ENCODE measurements around the gene DMKN.

DMKN gene

GRCh38 chr19:35460608-35461007 is 52.8 kb downstream of the DMKN start:
- no peak for DNase-seq

DNA sequence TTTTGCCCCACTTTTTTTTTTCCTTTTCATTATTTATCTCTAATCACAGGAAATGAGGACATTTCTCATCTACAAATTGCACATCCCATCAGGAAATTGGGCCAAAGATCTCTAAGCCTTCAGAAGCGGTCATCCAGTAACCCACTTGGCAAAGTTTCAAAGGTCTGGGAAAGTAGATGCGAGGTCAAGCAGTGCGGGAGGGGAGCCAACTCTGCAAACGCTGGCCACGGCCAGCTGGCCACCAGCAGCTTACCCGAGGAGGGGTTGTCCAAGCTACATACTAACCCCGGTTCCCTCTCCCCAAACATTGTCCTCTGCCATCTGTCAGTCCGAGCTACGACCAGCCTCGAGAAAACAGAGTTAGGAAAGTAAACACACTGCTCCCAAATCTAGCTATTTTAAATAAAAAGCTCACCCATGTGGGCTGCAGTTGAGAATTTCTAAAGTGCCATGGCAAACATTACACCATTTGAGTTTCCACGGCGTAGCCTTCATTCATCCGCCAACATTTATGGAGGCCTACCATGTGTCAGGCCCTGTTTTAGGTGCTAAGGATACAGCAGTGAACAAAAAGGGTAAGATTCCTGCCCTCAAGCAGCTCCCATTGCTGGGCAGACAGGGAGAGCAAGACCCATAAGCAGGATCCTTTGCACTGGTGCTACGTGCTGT is 53.9 kb downstream of the DMKN start:
- no peak for DNase-seq

- no peak for DNase-seq
Observed at GRCh38 chr19:35458731-35459391, 54.6 kb downstream of the DMKN start.

DNA sequence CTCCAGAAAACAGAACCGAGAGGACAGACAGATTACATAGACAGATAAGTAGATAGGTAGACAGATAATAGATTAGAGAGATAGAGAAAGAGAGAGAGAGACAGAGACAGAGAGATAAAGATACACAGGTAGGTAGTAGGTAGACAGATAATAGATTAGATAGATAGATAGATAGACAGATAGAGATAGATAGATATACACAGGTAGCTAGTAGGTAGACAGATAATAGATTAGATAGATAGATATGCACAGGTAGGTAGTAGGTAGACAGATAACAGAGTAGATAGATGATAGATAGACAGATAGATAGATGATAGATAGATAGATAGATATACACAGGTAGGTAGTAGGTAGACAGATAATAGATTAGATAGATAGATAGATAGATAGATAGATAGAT is 55.3 kb downstream of the DMKN start:
- DNase-seq = no peak

DNA sequence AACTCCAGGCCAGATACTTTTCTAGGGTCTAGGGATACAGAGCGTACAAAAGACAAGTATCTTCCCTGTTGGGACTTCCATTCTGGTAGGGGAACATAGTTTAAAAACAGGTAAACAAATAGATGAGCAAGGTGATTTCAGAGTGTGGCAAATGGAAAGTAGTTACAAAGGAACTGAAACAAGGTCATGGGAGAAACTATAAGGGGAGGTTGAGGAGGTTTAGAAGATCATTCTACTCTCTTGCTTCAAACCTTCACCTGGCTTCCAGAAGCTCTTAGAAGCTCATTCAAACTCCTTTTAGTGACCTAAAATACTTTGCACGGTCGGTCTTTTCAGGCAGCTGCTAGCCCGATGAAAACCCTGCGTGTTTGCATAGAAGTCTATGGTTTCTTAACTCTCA is 56.3 kb downstream of the DMKN start:
- no peak for DNase-seq

GRCh38 chr19:35455616-35456201 is 57.7 kb downstream of the DMKN start:
- no peak for DNase-seq

DNA sequence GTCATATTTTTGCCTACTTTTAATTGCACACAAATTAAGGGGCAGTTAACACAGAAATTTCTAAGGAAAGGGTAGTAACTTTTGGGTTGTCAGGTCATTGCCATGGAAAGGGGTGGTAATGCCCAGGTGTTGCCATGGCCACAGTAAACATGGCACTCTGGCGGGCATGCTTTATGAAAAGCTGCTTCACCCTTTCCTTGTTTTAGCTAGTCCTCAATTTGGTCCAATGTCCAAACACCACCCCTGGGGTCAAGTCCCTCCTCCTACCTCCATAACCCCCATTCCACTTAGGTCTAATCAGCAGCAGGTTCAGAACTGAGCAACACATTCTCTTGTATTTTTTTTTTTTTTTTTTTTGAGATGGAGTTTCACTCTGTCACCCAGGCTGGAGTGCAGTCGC is 58.8 kb downstream of the DMKN start:
- DNase-seq = peak in 1 of 3 experiments; percentile 5

- DNase-seq = no peak
Observed at GRCh38 chr19:35451338-35452096, 61.9 kb downstream of the DMKN start.

DNA sequence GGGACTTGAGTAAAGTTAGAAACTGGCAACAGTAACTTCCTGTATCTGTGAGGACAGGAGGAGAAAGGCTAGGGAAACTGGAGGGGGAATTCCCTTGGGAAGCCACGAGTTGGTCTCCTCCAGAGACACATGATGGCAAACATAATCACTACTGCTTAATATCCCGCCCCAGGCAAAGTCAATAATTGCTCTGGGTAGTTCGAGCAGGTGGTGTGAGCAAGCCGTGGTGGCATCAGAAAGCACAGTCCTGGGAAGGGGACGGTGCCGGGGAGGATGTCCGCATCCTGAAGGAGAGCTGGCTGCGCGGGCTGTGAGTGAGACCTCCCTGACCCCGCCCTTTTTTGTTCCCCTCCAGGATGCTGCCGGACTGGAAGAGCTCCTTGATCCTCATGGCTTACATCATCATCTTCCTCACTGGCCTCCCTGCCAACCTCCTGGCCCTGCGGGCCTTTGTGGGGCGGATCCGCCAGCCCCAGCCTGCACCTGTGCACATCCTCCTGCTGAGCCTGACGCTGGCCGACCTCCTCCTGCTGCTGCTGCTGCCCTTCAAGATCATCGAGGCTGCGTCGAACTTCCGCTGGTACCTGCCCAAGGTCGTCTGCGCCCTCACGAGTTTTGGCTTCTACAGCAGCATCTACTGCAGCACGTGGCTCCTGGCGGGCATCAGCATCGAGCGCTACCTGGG is 63.9 kb downstream of the DMKN start:
- peak in 2 of 3 experiments; percentile 79 to 92 for DNase-seq

GRCh38 chr19:35447606-35448469 is 65.6 kb downstream of the DMKN start, which contains the start of gene FFAR2:
Gene FFAR2, plus strand, starts transcription at chr19:35448257. Its CDS starts 1,458 bp downstream, at chr19:35449715.
- DNase-seq = no peak

Data from NCI-H1417 (cell line).